ENCODE measurements around the gene DENND6A.

DENND6A gene

GRCh38 chr3:57731311-57731710, 38.4 kb upstream of the DENND6A start:
- TF ChIP-seq, protein P1, sequence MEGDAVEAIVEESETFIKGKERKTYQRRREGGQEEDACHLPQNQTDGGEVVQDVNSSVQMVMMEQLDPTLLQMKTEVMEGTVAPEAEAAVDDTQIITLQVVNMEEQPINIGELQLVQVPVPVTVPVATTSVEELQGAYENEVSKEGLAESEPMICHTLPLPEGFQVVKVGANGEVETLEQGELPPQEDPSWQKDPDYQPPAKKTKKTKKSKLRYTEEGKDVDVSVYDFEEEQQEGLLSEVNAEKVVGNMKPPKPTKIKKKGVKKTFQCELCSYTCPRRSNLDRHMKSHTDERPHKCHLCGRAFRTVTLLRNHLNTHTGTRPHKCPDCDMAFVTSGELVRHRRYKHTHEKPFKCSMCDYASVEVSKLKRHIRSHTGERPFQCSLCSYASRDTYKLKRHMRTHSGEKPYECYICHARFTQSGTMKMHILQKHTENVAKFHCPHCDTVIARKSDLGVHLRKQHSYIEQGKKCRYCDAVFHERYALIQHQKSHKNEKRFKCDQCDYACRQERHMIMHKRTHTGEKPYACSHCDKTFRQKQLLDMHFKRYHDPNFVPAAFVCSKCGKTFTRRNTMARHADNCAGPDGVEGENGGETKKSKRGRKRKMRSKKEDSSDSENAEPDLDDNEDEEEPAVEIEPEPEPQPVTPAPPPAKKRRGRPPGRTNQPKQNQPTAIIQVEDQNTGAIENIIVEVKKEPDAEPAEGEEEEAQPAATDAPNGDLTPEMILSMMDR (IDR thresholded peaks at IDR 0.05; ENCODE audit: control insufficient read depth, extremely low read depth, insufficient read depth), result no peak
- H3K4me3 ChIP-seq (ENCODE audit: low read depth, low read length), result no peak overlapping the region
- DNase-seq (ENCODE audit: low read depth), result no peak

- DNase-seq (ENCODE audit: low read depth), result no peak
- H3K4me3 ChIP-seq (ENCODE audit: low read depth, low read length), result no peak overlapping the region
- TF ChIP-seq, protein P1 (IDR thresholded peaks at IDR 0.05; ENCODE audit: control insufficient read depth, extremely low read depth, insufficient read depth), result no peak
These were observed 37.8 kb upstream of the DENND6A start for GRCh38 chr3:57730682-57731081.

- no peak for DNase-seq (ENCODE audit: low read depth)
- TF ChIP-seq, protein P1 (IDR thresholded peaks at IDR 0.05; ENCODE audit: control insufficient read depth, extremely low read depth, insufficient read depth), result no peak
- H3K4me3 ChIP-seq (ENCODE audit: low read depth, low read length), result no peak overlapping the region
These were observed 36.6 kb upstream of the DENND6A start for GRCh38 chr3:57729334-57730045.

DNA sequence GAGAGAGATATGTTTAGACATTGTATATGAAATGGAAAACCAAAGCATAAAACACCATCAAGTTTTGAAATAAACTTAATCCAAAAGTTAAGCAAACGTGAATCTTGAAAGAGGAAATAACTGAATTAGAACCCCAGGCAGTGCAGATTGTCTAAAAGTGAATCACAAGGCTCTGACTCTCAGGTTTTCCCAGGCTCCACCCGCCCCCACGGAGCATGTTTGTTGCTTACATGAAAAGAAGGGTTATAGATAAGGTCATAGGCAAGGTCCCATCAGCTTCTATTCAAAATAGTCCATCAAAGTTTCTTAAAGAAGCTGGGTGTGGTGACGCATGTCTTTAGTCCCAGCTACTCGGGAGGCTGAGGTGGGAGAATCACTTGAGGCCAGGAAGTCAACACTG, 34.2 kb upstream of the DENND6A start:
- TF ChIP-seq, protein P1 (IDR thresholded peaks at IDR 0.05; ENCODE audit: control insufficient read depth, extremely low read depth, insufficient read depth), result no peak
- H3K4me3 ChIP-seq (ENCODE audit: low read depth, low read length), result no peak overlapping the region
- no peak for DNase-seq (ENCODE audit: low read depth)

DNA sequence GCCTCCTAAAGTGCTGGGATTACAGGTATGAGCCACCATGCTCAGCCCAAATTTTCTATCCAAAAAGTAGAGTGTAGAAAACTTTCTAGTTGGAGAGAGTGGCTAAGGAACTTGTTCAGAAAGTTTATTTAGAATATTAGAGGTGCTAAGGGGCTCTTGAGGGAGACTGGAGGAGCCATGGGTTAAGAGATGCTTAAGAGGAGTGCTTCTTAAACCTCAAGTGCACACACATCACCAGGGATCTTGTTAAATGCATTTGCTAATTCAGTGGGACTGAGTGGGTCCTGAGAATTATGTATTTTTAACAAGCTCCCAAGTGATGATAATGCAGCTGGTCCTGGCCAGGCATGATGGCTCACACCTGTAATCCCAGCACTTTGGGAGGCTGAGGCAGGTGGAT, 33.5 kb upstream of the DENND6A start:
- DNase-seq (ENCODE audit: low read depth), result no peak
- H3K4me3 ChIP-seq (ENCODE audit: low read depth, low read length), result no peak overlapping the region
- TF ChIP-seq, protein P1 (IDR thresholded peaks at IDR 0.05; ENCODE audit: control insufficient read depth, extremely low read depth, insufficient read depth), result no peak

DNA sequence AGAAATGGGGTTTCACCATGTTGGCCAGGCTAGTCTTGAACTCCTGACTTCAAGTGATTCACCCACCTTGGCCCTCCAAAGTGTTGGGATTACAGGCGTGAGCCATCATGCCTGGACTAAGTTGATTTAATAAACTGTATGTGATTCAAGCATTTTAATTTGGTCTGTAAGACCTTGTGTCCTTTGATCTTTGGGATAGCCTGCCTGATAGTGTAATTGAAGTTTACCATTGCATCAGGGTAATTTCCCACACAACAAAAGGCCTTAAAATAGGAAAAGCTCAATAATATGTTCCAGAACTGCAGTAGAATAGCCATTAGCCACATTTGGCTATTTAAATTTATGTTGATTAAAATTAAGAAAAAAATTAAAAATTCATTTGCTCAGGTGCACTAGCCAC, 25.2 kb upstream of the DENND6A start:
- H3K4me3 ChIP-seq (ENCODE audit: low read depth, low read length), result no peak overlapping the region
- DNase-seq (ENCODE audit: low read depth), result no peak
- TF ChIP-seq, protein P1 (IDR thresholded peaks at IDR 0.05; ENCODE audit: control insufficient read depth, extremely low read depth, insufficient read depth), result no peak

Data from LNCaP clone FGC (cell line).